KMS-11 (cell line): Measurements from ENCODE around the gene PACSIN1.
A peak's percentile ranks its signal among the peaks of the same experiment; 100 is the strongest.

Source experiments
- H2AFZ ChIP-seq: fragments of 200-600 bp; sonication (generic); 2 replicates; pipeline ENCODE4 v1.6.1; 2016; ENCODE audit warnings: antibody characterized with exemption, mixed run types, low read depth
- H3K27ac ChIP-seq: fragments of 200-600 bp; sonication (generic); 2 replicates; pipeline ENCODE4 v1.6.1; 2016; ENCODE audit warnings: mild to moderate bottlenecking, mixed run types
- H3K27me3 ChIP-seq: fragments of 200-600 bp; sonication (generic); 2 replicates; pipeline ENCODE4 v1.6.1; 2017; ENCODE audit warnings: mild to moderate bottlenecking, low read depth, mixed run types, moderate library complexity; ENCODE audit not compliant: insufficient read depth
- H3K36me3 ChIP-seq: fragments of 200-600 bp; sonication (generic); 2 replicates; pipeline ENCODE4 v1.6.1; 2017; ENCODE audit warnings: mild to moderate bottlenecking, mixed run types; ENCODE audit not compliant: insufficient read depth
- H3K4me1 ChIP-seq: fragments of 200-600 bp; sonication (generic); 2 replicates; pipeline ENCODE4 v1.6.1; 2016; ENCODE audit warnings: mild to moderate bottlenecking, low read depth, mixed run types; ENCODE audit not compliant: poor library complexity, severe bottlenecking
- H3K4me2 ChIP-seq: fragments of 200-600 bp; sonication (generic); 2 replicates; pipeline ENCODE4 v1.7.0; 2016; ENCODE audit warnings: mild to moderate bottlenecking, mixed run types
- H3K4me3 ChIP-seq: fragments of 200-600 bp; sonication (generic); IDR thresholded peaks from 2 replicates; pipeline ENCODE4 v1.6.1; 2017; ENCODE audit warnings: low read depth, low read length, mixed read lengths; ENCODE audit not compliant: insufficient read depth
- H3K79me2 ChIP-seq: fragments of 200-600 bp; sonication (generic); 2 replicates; pipeline ENCODE4 v1.6.1; 2016; ENCODE audit warnings: low read depth, mixed run types; ENCODE audit not compliant: insufficient read depth
- H3K9ac ChIP-seq: fragments of 200-600 bp; sonication (generic); 2 replicates; pipeline ENCODE4 v1.6.1; 2016; ENCODE audit warnings: mild to moderate bottlenecking, mixed run types
- H4K20me1 ChIP-seq: fragments of 200-600 bp; sonication (generic); 2 replicates; pipeline ENCODE4 v1.6.1; 2016; ENCODE audit warnings: mild to moderate bottlenecking, mixed run types; ENCODE audit not compliant: insufficient read depth
- TF ChIP-seq, protein P1 (sequence below): fragments of 200-600 bp; sonication (generic); conservative IDR thresholded peaks from 2 replicates; pipeline ENCODE4 v1.6.1; 2017; ENCODE audit warnings: low read depth, mild to moderate bottlenecking, antibody characterized with exemption, low read length, moderate library complexity, mixed read lengths

The PACSIN1 gene

GRCh38 chr6:34527751-34528670 is 62.1 kb downstream of the PACSIN1 start:
- Histone ChIP-seq H3K9ac (no peak overlapping the region), H3K4me1 (peaks cover 6% of the 10 kb centered on the region), H4K20me1 (no peaks in the 10 kb centered on the region), H3K27me3 (no peaks in the 10 kb centered on the region), H3K4me3 (no peak overlapping the region), H3K36me3 (no peaks in the 10 kb centered on the region), H3K4me2 (peak overlapping the region; percentile 75; the same call in 1 of the 2 replicates), H3K27ac (no peak overlapping the region), H2AFZ (peak overlapping the region; percentile 81; the same call in 1 of the 2 replicates), H3K79me2 (no peaks in the 10 kb centered on the region)
- TF ChIP-seq, protein P1, sequence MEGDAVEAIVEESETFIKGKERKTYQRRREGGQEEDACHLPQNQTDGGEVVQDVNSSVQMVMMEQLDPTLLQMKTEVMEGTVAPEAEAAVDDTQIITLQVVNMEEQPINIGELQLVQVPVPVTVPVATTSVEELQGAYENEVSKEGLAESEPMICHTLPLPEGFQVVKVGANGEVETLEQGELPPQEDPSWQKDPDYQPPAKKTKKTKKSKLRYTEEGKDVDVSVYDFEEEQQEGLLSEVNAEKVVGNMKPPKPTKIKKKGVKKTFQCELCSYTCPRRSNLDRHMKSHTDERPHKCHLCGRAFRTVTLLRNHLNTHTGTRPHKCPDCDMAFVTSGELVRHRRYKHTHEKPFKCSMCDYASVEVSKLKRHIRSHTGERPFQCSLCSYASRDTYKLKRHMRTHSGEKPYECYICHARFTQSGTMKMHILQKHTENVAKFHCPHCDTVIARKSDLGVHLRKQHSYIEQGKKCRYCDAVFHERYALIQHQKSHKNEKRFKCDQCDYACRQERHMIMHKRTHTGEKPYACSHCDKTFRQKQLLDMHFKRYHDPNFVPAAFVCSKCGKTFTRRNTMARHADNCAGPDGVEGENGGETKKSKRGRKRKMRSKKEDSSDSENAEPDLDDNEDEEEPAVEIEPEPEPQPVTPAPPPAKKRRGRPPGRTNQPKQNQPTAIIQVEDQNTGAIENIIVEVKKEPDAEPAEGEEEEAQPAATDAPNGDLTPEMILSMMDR = no peak

- no peak overlapping the region for H3K4me2 ChIP-seq
- H3K27me3 ChIP-seq = no peaks in the 10 kb centered on the region
- no peak overlapping the region for H2AFZ ChIP-seq
- H3K36me3 ChIP-seq = no peaks in the 10 kb centered on the region
- no peak overlapping the region for H3K9ac ChIP-seq
- H3K79me2 ChIP-seq = no peaks in the 10 kb centered on the region
- H4K20me1 ChIP-seq = no peaks in the 10 kb centered on the region
- no peak overlapping the region for H3K4me3 ChIP-seq
- H3K4me1 ChIP-seq = peaks cover 6% of the 10 kb centered on the region
- no peak overlapping the region for H3K27ac ChIP-seq
- TF ChIP-seq, protein P1 = no peak
Observed at GRCh38 chr6:34528996-34529664, 63.3 kb downstream of the PACSIN1 start.

GRCh38 chr6:34529665-34530327 is 63.9 kb downstream of the PACSIN1 start:
- no peak overlapping the region for H2AFZ ChIP-seq
- no peak overlapping the region for H3K9ac ChIP-seq
- H3K27ac ChIP-seq = no peak overlapping the region
- no peaks in the 10 kb centered on the region for H4K20me1 ChIP-seq
- H3K4me2 ChIP-seq = no peak overlapping the region
- no peaks in the 10 kb centered on the region for H3K79me2 ChIP-seq
- no peaks in the 10 kb centered on the region for H3K27me3 ChIP-seq
- H3K36me3 ChIP-seq = no peaks in the 10 kb centered on the region
- H3K4me3 ChIP-seq = no peak overlapping the region
- H3K4me1 ChIP-seq = peaks cover 6% of the 10 kb centered on the region
- TF ChIP-seq, protein P1 = no peak

- Histone ChIP-seq H3K4me1 (peaks cover 6% of the 10 kb centered on the region), H3K27ac (no peak overlapping the region), H3K9ac (no peak overlapping the region), H2AFZ (no peak overlapping the region), H4K20me1 (no peaks in the 10 kb centered on the region), H3K79me2 (no peaks in the 10 kb centered on the region), H3K4me2 (no peak overlapping the region), H3K4me3 (no peak overlapping the region), H3K27me3 (no peaks in the 10 kb centered on the region), H3K36me3 (no peaks in the 10 kb centered on the region)
- TF ChIP-seq, protein P1 = no peak
Observed at GRCh38 chr6:34530753-34531365, 65.0 kb downstream of the PACSIN1 start.
